NCI-H2107 treated with DMSO at 0.1 percent for 48 hours (cell line): ENCODE data around the gene PSMD7.

ENCODE experiments used
- DNase-seq: peaks from one replicate; lab custom pipeline; 2025; ENCODE audit not compliant: unreplicated experiment; lab: John Stamatoyannopoulos, UW

The PSMD7 gene

DNA sequence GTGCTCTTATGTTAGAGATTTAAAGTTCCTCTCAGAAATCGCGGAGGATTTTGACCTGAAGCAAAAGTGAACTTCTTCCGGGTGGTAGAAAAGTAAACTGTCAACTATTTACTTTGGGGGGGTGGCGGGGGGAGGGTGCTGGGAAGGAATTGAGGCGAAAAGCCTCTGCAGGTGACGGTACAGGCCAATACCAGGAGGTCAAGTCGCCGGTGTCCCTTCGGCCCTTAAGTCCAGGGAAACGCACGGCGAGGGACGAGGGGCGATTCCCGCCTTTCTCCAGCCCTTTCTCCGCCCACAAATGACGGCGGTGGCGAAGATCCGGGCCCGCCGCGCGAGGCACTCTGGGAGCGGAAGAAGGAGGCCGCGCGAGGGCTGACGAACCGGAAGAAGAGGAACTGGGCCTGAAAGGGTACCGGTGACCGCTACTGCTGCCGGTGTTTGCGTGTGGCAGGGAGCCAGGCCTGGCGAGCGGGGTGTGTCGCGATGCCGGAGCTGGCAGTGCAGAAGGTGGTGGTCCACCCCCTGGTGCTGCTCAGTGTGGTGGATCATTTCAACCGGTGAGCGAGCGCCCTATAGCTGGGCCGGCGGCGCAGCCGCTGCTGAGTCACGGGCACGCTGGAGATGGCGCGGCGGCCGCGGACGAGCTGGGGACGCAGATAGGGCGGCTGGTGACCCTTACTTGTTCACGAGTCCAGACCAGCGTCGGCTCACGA lies at the start of gene PSMD7:
PSMD7 (plus strand) TSS at position 383 of the 713 bp plus-strand sequence; CDS start at position 484, 101 bp downstream.
- peak; percentile 87 for DNase-seq

DNA sequence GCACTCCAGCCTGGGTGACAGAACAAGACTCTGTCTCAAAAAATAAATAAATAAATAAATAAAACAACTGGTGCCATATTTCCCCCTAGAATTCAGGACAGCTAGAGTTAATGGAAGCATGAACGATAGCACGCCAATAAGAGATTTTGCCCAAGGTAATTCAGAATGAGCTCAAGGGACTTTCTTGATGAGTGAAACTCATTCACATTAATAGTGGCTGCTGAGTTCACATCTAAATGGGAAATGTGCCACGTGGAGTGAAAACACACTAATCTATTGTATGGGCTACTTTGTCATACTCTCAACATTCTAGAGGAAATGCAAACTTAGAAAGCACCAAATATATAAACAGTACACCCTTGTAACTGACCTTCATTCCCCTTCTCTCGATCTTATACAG lies 47.4 kb upstream of the PSMD7 start:
- no peak for DNase-seq

DNA sequence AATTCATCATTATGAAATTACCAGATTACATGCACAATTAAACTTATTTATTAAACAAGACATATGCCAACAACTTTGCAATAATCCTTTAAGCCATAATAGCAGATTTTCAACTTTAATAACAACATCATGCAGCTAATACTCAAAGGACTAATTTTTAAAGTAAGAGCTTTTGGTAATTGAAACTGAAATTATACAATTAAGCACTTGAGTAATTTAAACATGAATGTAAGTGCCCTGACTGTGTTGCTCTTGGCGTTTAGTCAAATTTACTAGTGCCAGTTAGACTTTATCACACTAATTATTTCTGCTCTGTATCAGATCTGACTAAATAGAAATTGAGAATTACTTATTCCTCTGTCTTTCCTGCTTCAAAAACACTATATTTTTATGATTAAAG lies 46.8 kb upstream of the PSMD7 start:
- no peak for DNase-seq

DNA sequence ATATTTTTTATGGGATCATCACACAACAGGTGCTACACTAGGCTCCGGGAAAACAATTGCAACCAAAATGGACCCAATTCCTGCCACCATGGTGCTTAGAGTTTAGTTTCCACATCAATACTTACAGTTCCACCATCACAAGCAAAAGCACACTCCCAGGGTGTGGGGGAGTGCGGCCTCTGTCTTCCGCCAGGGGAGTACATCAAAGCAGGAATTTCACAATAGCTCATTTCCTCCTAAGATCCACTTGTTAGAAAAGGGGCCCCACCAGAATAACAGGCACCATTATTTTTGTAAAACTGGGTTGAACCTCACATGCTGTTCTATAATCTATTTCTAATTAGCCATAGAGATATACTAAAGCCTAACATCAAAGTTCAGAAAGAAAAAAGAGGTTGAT lies 44.3 kb upstream of the PSMD7 start:
- DNase-seq: no peak

DNA sequence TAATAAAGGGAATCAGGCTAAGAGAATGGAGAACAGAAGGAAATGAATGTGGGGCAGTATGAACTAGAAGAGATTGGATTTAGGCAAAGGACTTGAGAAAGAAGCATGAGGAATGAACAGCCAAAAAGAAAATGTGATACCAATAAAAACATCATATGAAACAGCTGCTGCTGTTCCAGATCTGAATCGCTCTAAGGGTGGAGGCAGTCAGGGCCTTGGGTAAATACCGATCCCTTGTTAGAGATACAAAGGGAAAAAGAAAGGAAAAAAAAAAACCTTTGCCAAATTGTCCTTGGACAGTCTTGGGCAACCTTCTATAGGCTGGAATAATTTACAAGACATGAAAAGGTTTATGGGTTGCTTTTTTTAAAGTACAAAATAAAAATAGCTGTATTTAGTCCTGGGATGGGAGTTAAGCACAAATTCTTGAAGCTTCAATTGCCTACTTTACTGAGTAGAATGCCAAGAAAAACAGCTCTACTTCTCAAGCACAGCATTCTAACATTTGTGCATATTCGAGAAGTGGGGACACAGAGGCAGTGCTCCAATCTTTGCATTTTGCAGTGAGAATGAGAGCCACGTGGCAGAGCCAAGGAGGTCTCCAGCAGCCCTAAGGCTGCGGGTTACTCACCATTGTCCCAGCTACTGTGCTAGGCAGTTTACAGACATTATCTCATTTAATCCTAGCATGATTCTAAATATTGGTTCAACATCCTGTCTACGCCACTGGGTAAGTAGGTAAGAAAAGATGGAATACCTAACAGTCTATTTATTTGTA lies 43.3 kb upstream of the PSMD7 start:
- no peak for DNase-seq

DNA sequence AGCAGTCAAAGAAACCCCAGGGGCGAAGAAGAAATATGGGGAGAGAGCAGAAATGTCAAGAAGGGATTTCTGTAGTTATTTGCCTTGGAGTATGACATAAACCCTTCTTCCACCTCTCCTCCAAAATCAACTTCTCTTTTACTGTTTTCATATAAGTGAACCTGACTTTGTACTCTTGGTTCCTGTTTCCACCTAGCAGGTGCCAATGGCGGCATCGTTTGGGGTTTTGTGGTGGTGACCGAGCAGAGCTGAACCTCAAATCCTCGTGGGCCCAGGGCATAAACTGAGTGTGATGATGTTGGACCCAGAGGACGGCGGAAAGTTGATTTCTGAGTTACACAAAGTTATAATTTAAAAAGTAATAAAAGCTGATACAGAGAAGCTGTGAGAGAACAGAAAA lies 39.6 kb upstream of the PSMD7 start:
- DNase-seq: no peak

DNA sequence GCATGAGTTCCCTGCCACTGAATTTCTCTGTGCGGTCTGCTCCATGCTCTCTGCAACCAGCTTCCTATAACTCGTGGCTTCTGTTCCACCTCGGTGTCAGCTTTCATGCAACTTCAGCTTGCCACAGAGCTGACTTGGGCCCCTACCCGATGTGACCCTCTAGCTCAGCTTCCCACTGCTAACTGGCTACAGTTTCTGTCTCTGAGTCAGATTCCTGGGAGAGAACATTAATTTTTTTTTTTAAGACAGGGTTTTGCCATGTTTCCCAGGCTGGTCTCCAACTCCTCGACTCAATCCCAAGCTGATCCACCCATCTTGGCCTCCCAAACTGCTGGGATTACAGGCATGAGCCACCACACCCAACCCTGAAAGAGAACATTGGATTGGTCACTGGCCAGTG lies 35.5 kb upstream of the PSMD7 start:
- DNase-seq: no peak

DNA sequence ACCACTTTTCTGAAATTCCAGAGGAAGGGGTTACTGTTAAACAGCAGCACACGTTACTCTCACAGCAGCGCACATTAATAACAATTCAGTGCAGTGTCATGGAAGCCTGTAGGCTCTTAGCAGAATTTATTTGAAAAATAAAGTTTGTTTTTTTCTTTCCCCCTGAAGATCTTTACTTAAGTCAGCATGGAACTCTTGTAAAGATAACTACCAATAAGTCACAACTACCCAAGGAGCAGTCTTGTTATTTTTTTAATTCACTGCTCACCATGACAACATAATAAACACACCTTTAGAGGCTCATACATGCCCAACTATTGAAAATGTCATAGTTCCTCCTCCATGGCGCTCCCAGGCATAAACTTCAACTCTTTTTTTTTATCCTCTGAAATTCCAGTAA lies 31.8 kb upstream of the PSMD7 start:
- DNase-seq: no peak

DNA sequence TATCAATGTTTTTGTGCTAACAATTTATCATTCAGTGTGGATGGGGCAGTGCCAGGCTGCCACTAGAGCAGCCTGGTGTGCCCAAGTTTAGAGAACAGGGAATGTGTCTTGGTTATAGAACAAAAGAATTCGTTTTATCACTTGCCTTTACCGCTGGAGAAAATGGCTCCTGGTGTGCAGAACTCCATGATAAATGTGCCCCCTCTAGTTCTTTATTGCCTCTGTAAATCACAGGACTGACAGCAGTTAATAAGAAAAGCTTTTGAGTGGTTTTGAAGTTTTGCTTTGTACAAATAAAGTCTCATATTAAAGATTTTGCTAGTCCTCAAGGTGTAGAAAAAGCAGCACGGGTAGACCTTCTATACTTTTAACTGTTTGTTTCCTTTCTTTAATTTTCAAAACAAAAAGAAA lies 28.2 kb upstream of the PSMD7 start:
- peak; percentile 74 for DNase-seq

DNA sequence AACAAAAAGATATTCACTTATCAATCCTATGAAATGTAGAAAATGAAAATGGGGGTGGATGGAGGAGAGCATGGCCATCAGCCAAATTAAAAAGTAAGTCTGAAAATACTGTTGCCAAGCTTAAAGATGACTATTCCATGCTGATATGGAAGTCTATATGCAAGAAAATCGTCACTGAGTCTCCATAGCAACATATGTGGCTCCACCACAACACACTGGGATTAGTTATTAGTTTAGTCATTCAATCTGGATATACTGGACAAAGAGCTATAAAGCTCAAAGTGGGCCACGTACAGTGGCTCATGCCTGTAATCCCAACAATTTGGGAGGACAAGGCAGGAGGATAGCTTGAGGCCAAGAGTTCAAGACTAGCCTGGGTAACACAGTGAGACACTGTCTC lies 24.7 kb upstream of the PSMD7 start:
- no peak for DNase-seq

DNA sequence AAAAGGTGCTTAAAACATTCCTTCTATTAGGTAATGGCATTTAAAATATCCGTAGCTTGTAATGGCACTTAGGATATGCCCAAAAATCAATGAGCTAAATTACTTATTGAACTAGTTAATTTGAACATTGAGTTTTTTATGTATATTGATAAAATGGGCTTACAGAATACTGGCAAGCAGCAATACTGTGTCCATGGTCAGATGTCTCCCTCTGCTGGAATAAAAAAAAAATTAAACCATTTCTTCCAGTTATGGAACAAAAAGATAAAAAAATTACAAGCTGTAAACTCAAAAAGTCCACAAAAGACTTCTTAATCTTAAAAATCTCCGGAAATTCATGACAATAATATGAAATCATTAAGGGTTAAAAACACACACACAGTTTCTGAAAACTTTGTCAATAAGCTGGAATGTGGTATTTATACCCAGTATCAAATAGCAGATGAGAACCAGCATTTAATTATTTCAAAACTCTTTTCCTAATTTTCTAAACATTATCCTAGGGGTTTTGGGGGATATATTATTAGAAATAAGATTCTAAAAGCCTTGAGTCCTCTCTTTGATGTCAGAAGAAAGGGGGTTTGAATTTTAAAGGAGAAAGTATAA lies 21.5 kb upstream of the PSMD7 start:
- peak; percentile 64 for DNase-seq

DNA sequence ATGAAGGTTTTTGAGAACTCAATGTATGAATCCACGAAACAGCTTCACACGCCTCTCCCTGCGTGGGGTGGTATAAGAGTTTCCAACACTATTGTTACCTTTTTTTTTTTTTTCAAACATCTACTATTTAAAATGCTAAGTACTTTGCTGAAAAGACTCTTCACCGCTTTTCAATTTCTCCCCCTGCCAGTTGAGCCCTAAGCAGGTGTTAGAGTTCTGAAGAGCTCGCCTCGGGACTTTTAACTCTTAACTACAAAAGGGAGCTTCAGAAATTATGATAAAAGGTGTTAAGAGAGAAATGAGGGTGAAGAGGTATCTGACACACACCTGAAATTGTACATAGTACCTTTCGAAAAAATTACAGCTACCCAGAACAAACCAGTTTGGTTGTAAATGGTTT lies 20.9 kb upstream of the PSMD7 start:
- DNase-seq: peak; percentile 83

DNA sequence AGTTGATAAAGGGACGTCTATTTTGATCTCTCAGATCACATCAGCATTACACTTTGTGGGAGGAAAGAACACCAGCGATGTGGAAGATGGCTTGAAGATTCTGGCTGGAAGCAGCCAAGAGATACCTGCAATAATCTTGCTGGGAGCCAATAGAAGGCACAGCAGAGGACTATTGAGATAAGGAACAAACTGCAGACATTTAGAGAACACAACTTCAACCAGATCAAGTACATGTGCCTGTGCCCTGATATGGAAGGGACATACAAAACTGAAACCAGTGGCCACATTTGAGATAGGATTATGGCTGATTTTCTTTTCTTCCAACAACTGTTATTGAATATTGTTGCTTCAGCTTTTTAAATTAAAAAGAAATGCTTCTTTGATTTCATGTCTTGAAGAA lies 18.6 kb upstream of the PSMD7 start:
- no peak for DNase-seq

DNA sequence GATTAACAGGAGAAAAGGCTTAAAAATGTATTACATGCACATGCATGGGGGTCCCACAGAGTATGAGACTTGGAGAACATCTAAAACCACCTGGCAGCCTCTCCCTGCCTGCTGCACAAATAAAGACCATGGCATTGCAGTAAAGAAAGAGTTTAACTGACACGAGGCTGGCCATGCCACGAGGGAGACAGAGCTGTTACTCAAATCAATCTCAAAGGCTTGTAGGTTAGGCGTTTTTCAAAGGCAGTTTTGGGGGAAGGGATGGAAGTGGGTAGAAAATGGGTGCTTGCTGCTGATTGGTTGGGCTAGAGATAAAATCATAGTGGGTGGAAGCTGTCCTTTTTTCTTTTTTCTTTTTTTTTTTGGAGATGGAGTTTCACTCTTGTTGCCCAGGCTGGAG lies 17.3 kb upstream of the PSMD7 start:
- DNase-seq: no peak

DNA sequence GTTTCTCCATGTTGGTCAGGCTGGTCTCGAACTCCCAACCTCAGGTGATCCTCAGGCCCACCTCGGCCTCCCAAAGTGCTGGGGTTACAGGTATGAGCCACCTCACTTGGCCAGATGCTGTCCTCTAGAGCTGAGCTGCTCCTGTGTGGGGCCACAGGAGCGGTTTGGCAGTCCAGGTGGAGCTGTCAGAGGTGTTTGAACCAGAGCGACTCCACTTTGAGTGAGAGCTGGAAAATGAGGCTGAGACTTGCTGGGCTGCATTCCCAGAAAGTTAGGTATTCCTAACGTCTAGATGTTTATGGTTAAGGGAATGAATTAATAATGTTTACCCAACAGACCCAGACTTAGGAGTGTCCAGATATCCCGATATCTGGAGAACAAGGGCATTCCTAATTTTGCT lies 16.8 kb upstream of the PSMD7 start:
- DNase-seq: no peak

DNA sequence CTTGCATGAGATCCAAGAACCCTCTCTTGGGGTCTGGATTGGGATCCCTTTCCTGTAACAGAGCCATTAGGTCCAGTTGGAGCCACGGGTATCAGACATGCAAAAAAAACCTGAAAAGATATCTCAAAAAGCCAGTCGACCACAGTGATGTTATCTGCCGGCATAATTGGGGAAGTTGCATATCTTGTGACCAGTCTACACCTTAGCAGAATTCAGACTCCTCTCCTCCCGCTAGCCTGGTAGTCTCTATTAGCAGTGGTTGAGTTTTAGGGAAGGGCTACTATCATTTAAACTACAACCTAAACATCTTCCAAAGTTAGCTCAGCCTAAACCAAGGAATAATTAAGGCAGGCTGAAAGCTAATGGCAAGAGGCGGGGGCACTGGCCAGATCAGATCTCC lies 16.2 kb upstream of the PSMD7 start:
- no peak for DNase-seq

DNA sequence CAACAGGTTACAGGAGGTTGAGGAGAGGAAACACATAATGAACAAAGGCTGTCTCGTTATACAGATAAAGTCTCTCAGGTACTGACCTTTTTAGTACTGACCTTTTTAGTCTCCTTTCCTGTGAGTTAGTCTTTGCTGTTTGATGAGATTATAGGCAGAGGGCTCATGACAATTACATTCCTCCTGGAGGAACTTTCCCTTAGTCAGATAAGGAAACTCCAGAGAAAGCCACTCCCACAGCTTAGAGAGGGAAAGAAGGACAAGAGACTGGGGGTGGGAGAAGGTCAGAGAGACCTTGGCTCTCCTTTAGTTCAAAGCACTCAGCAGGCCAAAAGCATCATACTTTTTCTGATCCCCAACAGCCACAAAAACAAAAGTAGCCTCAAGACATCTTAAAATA lies 15.3 kb upstream of the PSMD7 start:
- DNase-seq: no peak

DNA sequence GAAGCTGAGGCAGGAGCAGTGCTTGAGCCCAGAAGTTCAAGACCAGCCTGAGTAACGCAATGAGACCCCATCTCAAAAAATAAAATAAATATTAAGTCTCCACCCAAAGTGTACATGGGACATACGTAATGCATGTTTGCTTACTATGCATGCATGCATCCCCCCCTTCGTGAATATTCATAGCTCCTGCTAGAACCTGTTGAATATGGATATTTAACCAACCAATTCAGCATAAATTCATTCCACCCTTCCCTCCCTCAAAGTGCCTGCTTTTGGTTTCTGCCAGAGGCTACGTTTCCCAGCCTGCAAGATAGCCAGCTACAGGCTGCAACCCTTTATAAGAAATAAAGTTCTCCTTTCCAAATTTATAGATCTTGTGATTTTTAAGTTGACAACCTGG lies 12.9 kb upstream of the PSMD7 start:
- no peak for DNase-seq

DNA sequence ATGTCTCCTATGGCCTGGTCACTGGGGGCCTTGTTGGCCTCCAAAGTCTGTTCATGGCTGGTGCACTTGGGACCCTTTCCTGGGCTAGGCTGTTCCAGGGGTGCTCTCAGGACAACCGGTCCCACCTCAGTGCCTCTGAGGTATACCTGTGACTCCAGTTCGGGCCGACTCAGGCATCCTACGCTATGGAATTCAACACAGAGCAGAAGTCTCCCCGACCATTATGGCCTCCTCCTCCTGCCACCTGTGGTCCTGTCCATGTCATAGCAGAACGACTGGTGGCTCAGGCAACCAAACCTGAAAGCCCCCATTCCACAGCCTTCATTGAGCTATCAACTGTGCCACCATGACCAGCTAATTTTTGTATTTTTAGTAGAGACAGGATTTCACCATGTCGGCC lies 8.5 kb upstream of the PSMD7 start:
- DNase-seq: no peak

DNA sequence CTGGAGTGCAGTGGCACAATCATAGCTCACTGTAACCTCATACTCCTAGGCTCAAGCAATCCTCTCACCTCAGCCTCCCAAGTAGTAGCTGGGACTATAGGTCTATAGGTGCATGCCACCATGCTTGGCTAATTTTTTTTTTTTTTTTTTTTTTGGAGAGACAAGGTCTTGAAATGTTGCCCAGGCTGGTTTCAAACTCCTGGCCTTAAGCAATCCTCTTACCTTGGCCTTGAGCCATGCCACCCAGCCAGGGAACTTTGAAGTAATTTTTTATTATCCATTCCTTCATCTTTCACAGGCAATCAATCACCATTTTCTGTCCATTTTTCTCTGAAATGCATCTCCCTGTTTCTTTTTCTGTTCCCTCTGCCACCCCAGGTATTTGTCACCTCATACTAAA lies 6.3 kb upstream of the PSMD7 start:
- no peak for DNase-seq

DNA sequence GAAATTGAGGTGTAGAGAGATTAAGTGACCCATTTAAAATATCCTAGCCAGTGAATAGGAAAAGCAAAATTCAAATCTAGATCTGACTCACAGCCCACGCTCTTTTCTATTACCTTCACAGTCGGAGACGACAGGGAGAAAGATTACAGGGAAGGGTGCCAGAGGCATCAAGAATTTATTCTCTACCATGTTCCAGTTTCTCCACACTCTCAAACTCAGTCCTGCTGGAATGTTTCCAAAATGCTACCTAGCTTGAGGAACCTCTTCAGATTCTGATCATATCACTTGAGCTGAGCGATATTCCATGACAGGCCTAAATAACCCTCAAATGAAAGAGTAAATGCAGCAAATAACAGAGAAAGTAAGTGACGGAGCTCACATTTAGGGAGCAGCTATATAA lies 5.4 kb upstream of the PSMD7 start:
- DNase-seq: no peak

DNA sequence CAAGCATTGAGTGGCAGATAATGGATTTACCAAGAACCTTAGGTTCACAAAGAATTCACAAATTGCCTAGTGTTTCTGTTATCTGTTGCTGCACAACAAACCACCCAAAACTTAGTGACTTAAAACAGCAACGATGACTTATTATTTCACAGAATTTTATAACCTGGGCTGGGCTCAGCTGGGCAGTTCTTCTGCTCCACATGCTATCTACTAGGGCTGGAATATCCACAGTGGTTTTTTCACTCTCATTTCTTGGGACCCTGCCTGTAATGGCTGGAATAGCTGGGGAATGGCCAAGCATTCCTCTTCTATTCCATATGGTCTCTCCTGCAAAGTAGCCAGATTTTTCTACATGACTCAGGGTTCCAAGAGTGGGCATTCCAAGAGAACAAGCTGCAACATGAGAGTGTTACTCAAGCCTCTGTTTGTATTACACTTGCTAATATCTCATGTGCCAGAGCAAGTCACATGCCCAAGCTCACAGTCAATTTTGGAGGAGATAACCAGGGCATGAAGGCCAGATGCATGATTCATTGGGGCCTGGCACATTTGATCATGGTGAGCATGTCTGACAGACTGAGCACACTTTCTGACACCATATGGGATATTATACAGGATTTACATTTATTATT lies 4.9 kb upstream of the PSMD7 start:
- DNase-seq: no peak
